ENCODE measurements around the gene CREBBP.

CREBBP gene

GRCh38 chr16:3804426-3805016 lies 76.0 kb downstream of the CREBBP start:
- peaks cover 3% of the 10 kb centered on the region for H3K79me2 ChIP-seq (ENCODE audit: insufficient read depth, low read length)
- H3K27ac ChIP-seq (ENCODE audit: low read depth, low read length, poor library complexity, severe bottlenecking): no peak overlapping the region
- H3F3A ChIP-seq (ENCODE audit: insufficient read depth, low read length): no peaks in the 10 kb centered on the region
- no peaks in the 10 kb centered on the region for H3K27me3 ChIP-seq (ENCODE audit: insufficient read depth, low read length)
- H3K9me2 ChIP-seq (ENCODE audit: low read depth, low read length): no peaks in the 10 kb centered on the region
- peaks cover 25% of the 10 kb centered on the region for H3K4me1 ChIP-seq (ENCODE audit: insufficient read depth, low read length, severe bottlenecking)
- H4K20me1 ChIP-seq (ENCODE audit: insufficient read depth, low read length): no peaks in the 10 kb centered on the region
- H3K9me3 ChIP-seq (ENCODE audit: low read length): no peaks in the 10 kb centered on the region
- no peak overlapping the region for H2AFZ ChIP-seq (ENCODE audit: low read length)
- no peak overlapping the region for H3K4me2 ChIP-seq (ENCODE audit: low read length)
- TF ChIP-seq CTCF (IDR thresholded peaks at IDR 0.05; ENCODE audit: low read length) (no peak), EZH2 (IDR thresholded peaks at IDR 0.05; ENCODE audit: borderline replicate concordance, low read length) (no peak)
- H3K36me3 ChIP-seq (ENCODE audit: insufficient read depth, low read length): peaks cover 25% of the 10 kb centered on the region; the same call in 1 of the 2 replicates
- H3K9ac ChIP-seq (ENCODE audit: low read length): no peak overlapping the region
- no peak overlapping the region for H3K4me3 ChIP-seq (ENCODE audit: low read depth, low read length, poor library complexity, severe bottlenecking)

DNA sequence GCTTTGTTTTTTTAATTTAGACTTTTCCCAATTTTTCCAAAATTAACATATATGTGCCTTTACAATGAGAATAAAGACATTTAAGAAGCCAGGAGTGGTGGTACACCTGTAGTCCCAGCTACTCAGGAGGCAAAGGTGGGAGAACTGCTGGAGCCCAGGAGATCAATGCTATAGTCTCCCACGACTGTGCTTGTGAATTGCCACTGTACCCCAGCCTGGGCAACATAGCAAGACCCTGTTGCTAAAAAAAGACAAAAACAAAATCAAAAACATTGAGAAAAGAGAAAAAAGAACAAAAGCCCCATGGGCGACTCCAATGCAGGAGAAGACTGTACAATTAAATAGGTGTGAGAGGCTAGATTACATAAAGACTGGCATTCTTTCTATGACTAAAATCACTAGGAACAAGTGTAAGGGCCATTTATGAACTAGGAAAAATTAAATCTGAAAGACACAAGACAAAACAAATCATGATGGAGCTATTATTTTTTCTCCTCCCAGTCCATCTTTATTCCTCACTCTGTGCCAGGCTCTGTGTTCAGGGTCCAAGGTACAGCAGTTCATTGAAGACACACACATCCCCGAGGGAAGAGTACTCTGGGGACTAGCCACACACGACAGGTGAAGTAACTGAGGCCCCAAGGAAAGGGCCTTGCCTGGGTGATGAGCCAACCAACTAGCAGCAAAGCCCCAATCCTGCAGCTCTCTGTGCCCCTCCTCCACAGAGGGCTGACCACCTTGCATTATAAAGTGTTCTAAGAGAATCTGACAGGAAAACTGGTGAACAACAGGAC lies 79.8 kb downstream of the CREBBP start:
- Histone ChIP-seq H3K36me3 (ENCODE audit: insufficient read depth, low read length) (peaks cover 12% of the 10 kb centered on the region; the same call in 1 of the 2 replicates), H4K20me1 (ENCODE audit: insufficient read depth, low read length) (peaks cover 2% of the 10 kb centered on the region; the same call in 1 of the 2 replicates), H3K4me1 (ENCODE audit: insufficient read depth, low read length, severe bottlenecking) (peaks cover 28% of the 10 kb centered on the region), H3K4me3 (ENCODE audit: low read depth, low read length, poor library complexity, severe bottlenecking) (no peak overlapping the region), H3K9me2 (ENCODE audit: low read depth, low read length) (no peaks in the 10 kb centered on the region), H3F3A (ENCODE audit: insufficient read depth, low read length) (no peaks in the 10 kb centered on the region), H3K79me2 (ENCODE audit: insufficient read depth, low read length) (peaks cover 32% of the 10 kb centered on the region), H3K9me3 (ENCODE audit: low read length) (no peaks in the 10 kb centered on the region), H3K27ac (ENCODE audit: low read depth, low read length, poor library complexity, severe bottlenecking) (no peak overlapping the region), H3K27me3 (ENCODE audit: insufficient read depth, low read length) (no peaks in the 10 kb centered on the region), H3K4me2 (ENCODE audit: low read length) (no peak overlapping the region), H2AFZ (ENCODE audit: low read length) (no peak overlapping the region), H3K9ac (ENCODE audit: low read length) (no peak overlapping the region)
- TF ChIP-seq CTCF (IDR thresholded peaks at IDR 0.05; ENCODE audit: low read length) (no peak), EZH2 (IDR thresholded peaks at IDR 0.05; ENCODE audit: borderline replicate concordance, low read length) (no peak)

DNA sequence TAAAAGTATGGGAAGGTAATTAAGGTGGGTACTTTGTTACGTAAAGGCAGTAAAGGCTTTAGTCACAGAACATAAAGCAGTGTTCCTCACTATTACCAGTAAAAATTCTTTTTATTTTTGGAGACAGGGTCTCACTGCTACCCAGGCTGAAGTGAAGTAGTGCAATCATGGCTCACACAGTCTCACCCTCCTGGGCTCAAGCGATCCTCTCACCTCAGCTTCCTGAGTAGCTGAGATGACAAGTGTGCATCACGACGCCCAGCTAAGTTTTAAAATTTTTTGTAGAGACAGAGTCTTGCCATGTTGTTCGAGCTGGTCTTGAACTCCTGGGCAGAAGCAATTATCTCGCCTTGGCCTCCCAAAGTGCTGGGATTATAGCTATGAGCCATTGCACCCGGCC lies 80.5 kb downstream of the CREBBP start:
- Histone ChIP-seq H3K9ac (ENCODE audit: low read length) (no peak overlapping the region), H3K9me3 (ENCODE audit: low read length) (no peaks in the 10 kb centered on the region), H3K4me3 (ENCODE audit: low read depth, low read length, poor library complexity, severe bottlenecking) (no peak overlapping the region), H3K36me3 (ENCODE audit: insufficient read depth, low read length) (peaks cover 6% of the 10 kb centered on the region; the same call in 1 of the 2 replicates), H4K20me1 (ENCODE audit: insufficient read depth, low read length) (peaks cover 2% of the 10 kb centered on the region; the same call in 1 of the 2 replicates), H3K27ac (ENCODE audit: low read depth, low read length, poor library complexity, severe bottlenecking) (no peak overlapping the region), H3K9me2 (ENCODE audit: low read depth, low read length) (no peaks in the 10 kb centered on the region), H2AFZ (ENCODE audit: low read length) (no peak overlapping the region), H3K4me1 (ENCODE audit: insufficient read depth, low read length, severe bottlenecking) (peaks cover 28% of the 10 kb centered on the region), H3K4me2 (ENCODE audit: low read length) (no peak overlapping the region), H3K79me2 (ENCODE audit: insufficient read depth, low read length) (peaks cover 37% of the 10 kb centered on the region), H3K27me3 (ENCODE audit: insufficient read depth, low read length) (no peaks in the 10 kb centered on the region), H3F3A (ENCODE audit: insufficient read depth, low read length) (no peaks in the 10 kb centered on the region)
- TF ChIP-seq CTCF (IDR thresholded peaks at IDR 0.05; ENCODE audit: low read length) (no peak), EZH2 (IDR thresholded peaks at IDR 0.05; ENCODE audit: borderline replicate concordance, low read length) (no peak)
